GM12878 (cell line): Measurements from ENCODE around the gene HSPA12B. TPM values are rescaled to one million over a fixed set of nuclear protein-coding genes. Genes with fewer than 3 reads are reported as not detected.

Experiments
- PKNOX1 ChIP-seq: fragments of 450-650 bp; IDR thresholded peaks from 2 replicates; pipeline ENCODE4 v1.6.1; 2016; ENCODE audit warnings: mild to moderate bottlenecking
- polyA plus RNA-seq, 11 experiments: library from polyadenylated mRNA; depleted of rRNA in 4 of 11; unstranded in 6 of 11; stranded (reverse) in 5 of 11; fragments of >200 nt; fragmentation: Nextera tagmentation in 4 of 11; fragmentation: Illumina TruSeq in 1 of 11; extraction: Ambion mirVana in 4 of 11; extraction: Trizol in 1 of 11; gene quantifications; 1 replicate in 1 of 11; 2 replicates in 10 of 11; pipeline versions ENCODE4 v1.2.1 to v1.2.3, GENCODE V29; 2011 to 2016; ENCODE audit warnings: inconsistent platforms in 2 of 11, missing spikeins in 2 of 11, low read depth in 1 of 11
- total RNA-seq, 4 experiments: library from RNA; depleted of rRNA in 3 of 4; stranded (reverse); fragments of >200 nt in 3 of 4; fragmentation: Illumina TruSeq in 1 of 4; extraction: Trizol in 1 of 4; gene quantifications; 2 replicates each; pipeline versions ENCODE4 v1.2.1 to v1.2.3, GENCODE V29; 2013 to 2021
- TF ChIP-seq, protein P1 (sequence below): fragments of 150-350 bp; IDR thresholded peaks from 2 replicates; pipeline ENCODE4 v1.6.1; 2016; ENCODE audit warnings: low read depth, low read length
- TF ChIP-seq, protein P2 (sequence below): IDR thresholded peaks from 2 replicates; pipeline ENCODE4 v1.6.1; 2011; ENCODE audit warnings: borderline replicate concordance, low read depth, mild to moderate bottlenecking, moderate library complexity, mixed read lengths, low read length; ENCODE audit not compliant: insufficient read depth; ENCODE audit errors: extremely low read length

HSPA12B gene
- total and polyA plus RNA-seq, 10 of the 15 experiments (the other 5 are each of a cell fraction or from before 2014, with no cell fraction given), result 0.08 TPM; not detected in 9

- TF ChIP-seq, protein P1, sequence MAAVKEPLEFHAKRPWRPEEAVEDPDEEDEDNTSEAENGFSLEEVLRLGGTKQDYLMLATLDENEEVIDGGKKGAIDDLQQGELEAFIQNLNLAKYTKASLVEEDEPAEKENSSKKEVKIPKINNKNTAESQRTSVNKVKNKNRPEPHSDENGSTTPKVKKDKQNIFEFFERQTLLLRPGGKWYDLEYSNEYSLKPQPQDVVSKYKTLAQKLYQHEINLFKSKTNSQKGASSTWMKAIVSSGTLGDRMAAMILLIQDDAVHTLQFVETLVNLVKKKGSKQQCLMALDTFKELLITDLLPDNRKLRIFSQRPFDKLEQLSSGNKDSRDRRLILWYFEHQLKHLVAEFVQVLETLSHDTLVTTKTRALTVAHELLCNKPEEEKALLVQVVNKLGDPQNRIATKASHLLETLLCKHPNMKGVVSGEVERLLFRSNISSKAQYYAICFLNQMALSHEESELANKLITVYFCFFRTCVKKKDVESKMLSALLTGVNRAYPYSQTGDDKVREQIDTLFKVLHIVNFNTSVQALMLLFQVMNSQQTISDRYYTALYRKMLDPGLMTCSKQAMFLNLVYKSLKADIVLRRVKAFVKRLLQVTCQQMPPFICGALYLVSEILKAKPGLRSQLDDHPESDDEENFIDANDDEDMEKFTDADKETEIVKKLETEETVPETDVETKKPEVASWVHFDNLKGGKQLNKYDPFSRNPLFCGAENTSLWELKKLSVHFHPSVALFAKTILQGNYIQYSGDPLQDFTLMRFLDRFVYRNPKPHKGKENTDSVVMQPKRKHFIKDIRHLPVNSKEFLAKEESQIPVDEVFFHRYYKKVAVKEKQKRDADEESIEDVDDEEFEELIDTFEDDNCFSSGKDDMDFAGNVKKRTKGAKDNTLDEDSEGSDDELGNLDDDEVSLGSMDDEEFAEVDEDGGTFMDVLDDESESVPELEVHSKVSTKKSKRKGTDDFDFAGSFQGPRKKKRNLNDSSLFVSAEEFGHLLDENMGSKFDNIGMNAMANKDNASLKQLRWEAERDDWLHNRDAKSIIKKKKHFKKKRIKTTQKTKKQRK, result no peak
- no peak for TF ChIP-seq PKNOX1
- TF ChIP-seq, protein P2, sequence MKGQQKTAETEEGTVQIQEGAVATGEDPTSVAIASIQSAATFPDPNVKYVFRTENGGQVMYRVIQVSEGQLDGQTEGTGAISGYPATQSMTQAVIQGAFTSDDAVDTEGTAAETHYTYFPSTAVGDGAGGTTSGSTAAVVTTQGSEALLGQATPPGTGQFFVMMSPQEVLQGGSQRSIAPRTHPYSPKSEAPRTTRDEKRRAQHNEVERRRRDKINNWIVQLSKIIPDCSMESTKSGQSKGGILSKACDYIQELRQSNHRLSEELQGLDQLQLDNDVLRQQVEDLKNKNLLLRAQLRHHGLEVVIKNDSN, result no peak
These were observed 26.3 kb upstream of the HSPA12B start (continued) for GRCh38 chr20:3705970-3706739.
